GM19035 (cell line): ENCODE results near the gene MTPN.
A peak's percentile ranks its signal among the peaks of the same experiment; 100 is the strongest.

Experiments
- ATAC-seq: cut with Tn5 transposase; IDR thresholded peaks from one replicate; pipeline ENCODE4 v1.9.1; 2021; ENCODE audit not compliant: unreplicated experiment

The MTPN gene

GRCh38 chr7:135958173-135958572 is 19.0 kb downstream of the MTPN start:
- ATAC-seq, result no peak

GRCh38 chr7:135957627-135958026 is 19.5 kb downstream of the MTPN start:
- no peak for ATAC-seq

DNA sequence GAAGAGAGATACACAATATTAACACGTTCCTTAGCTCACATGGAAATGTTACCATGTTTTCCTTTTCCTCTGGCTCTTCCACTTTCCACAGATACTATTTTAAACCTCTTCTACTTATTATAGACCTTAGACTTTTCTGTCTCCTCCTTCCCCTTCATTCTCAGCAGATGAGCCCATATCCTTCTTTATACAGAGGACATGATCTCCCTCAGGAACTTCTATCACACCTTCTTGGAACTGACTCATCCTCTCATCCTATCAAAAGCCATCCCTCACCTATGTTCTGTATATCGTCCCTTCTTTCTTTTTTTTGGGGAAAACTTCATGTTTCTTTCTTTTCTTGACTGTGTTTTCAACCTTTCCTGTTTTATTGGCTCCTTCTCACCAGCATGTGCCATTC is 20.8 kb downstream of the MTPN start:
- ATAC-seq, result no peak

- no peak for ATAC-seq
Measured at GRCh38 chr7:135950972-135951371, 26.2 kb downstream of the MTPN start.

DNA sequence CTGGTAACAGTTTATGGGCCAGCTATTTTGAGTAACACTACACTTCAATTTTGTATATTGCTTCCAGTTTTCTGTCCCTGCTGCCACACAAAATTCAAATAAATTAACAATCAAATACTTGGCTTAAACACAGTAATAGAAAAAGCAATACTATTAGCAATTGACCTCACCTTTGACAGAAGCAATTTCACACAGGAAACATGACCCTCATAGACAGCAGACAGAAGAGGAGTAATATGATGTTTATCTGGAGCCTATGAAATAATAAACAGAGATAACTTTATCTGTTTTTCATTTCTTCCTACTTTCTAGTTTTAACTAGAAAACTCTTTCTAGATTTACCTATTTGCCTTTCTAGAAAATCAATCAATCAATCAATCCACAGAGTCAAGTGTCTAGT is 26.7 kb downstream of the MTPN start:
- ATAC-seq, result no peak

DNA sequence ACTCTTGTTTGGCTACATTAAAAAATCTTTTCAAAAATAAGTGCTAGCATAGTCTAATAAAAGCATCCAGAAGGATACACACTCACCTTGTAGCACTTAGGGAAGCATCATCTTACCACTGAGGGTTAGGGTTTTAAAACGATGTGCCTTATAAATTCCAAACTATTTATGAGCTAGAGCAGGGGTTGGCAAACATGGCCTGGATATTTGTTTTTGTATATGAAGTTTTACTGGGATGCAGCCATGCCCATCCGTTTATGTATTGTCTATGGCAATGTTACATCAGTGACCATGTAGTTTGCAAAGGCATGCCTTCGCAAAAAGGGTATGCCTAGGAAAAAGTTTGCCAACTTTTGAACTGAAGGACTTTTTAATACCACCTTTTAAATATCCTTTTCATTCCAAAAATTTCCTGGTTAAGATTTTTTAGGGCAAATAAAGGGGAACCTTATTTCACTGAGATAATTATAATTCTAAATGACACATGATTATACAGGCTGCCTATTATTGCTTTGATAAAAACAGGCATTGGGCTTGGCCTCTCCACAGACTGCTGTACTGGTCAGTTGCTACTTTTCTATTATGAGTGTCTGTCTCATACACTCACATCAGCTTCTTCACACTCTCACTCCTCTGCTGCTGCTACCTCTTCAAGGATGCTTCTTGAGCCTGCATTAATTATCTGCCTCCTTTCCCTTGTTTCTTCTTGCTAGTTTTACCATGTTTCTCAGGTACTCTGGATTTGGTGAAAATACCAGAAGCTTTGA is 30.7 kb downstream of the MTPN start:
- no peak for ATAC-seq

GRCh38 chr7:135944753-135945152 is 32.4 kb downstream of the MTPN start:
- no peak for ATAC-seq

GRCh38 chr7:135943134-135943879 is 33.9 kb downstream of the MTPN start:
- no peak for ATAC-seq

DNA sequence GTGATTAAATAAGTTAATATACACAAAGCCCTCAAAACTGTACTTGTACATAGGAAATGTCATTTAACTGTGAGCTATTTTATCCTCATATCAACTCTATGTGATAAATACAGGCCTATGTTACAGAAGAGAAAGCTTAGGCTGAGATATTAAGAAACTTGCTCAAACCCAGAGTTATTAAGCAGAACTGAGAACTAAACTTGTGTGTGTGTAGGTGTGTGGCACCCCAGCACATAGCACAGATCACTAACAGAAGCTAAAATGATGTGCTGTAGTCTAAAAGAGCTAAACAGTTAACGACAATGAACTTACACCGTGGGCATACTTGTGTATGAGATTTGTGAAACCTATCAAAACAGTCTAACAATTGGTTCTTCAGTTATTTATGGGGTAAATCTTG is 34.5 kb downstream of the MTPN start:
- peak; percentile 82 for ATAC-seq

GRCh38 chr7:135940077-135941075 is 36.8 kb downstream of the MTPN start:
- ATAC-seq, result no peak

DNA sequence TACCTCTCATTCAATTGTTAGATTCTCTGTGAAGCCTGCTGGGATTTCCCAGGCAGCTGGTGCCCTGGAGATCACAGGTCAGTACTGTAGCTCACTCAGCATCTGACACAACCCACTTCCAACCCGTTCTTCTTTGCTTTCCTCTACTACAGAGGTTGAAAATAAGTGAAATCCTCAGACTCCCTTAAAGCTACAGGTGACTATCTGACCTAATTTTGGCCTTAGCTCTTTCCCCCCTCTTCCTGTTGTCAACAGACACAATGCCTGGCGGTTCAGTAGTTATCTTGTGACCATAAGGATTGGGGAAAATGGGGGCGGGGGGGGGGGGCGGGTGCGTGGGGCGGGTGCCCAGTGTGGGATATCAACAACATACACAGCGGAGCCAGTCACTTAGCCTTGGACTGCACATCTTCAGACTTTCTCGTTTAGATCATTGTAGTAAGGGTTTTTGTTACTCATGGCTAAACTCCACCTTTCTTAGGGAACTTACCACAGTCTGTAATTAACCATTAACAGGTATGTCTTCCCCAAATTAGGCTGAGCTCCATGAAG is 37.8 kb downstream of the MTPN start:
- no peak for ATAC-seq

GRCh38 chr7:135938563-135938962 is 38.6 kb downstream of the MTPN start:
- peak; percentile 58 for ATAC-seq

- ATAC-seq, result no peak
Measured at GRCh38 chr7:135938086-135938485, 39.1 kb downstream of the MTPN start.

DNA sequence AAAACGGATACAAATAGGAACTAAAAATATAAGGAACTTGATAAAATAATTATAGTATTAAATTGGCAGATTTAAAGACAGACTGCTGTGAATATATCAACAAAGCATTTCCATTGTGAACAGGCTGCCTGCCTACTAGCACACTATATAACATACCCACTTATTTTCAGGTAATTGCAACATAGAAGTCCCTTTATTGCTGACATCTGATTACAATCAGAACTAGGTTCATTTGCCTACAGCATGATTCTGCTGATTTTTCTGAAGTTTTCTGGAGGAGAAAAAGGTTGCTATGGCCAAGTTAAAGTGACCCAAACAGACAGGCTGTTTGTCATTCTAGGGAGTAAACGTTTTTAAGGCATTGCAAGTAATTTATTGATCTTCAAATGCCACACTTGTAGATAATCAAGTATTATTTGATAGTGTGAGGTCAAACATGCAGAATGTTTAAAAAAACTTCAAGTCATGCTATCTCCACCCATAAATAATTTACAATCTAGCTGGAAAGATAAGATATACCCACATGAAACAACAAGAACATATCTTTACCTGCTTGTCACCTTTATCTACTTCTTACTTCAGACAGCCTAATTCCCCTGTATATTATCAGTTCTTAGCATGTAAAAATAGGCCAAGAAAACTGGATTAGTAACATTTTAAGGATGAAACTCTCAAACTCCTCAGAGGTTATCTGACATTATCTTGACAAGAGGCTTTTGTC is 40.5 kb downstream of the MTPN start:
- no peak for ATAC-seq

- ATAC-seq, result no peak
Measured at GRCh38 chr7:135934651-135935050, 42.5 kb downstream of the MTPN start.

GRCh38 chr7:135933509-135934188 is 43.5 kb downstream of the MTPN start:
- no peak for ATAC-seq

GRCh38 chr7:135932131-135932530 is 45.0 kb downstream of the MTPN start:
- no peak for ATAC-seq

- ATAC-seq, result no peak
Measured at GRCh38 chr7:135930565-135931461, 46.3 kb downstream of the MTPN start.

- ATAC-seq, result no peak
Measured at GRCh38 chr7:135929722-135930141, 47.4 kb downstream of the MTPN start.
